ENCODE measurements around the gene LTBP1. TPM values are rescaled to one million over a fixed set of nuclear protein-coding genes. Genes with fewer than 3 reads are reported as not detected.

LTBP1 gene
- total RNA-seq, 1 experiment from 2014 or later: 28.5 TPM

GRCh38 chr2:33313039-33313438, 366.3 kb downstream of the LTBP1 start:
- H3K4me3 Mint-ChIP-seq: no peak overlapping the region
- no CpG with 5 or more reads among the region's 3 CpGs for WGBS (ENCODE audit: extremely low coverage, insufficient read length, low lambda C conversion rate)
- Histone ChIP-seq H3K4ac (ENCODE audit: low read depth, low read length) (no peak overlapping the region), H3K4me1 (ENCODE audit: insufficient read depth, low read length) (no peaks in the 10 kb centered on the region), H3K23ac (ENCODE audit: insufficient read length, low read depth, low read length) (no peak overlapping the region), H2BK15ac (ENCODE audit: low read depth, low read length) (no peak overlapping the region), H3K18ac (ENCODE audit: insufficient read length, low read depth, low read length) (no peak overlapping the region), H2AK5ac (ENCODE audit: insufficient read length, low read length) (no peak overlapping the region), H2BK120ac (ENCODE audit: low read depth, low read length, poor library complexity, severe bottlenecking) (no peak overlapping the region), H3K14ac (ENCODE audit: insufficient read depth, low read length) (no peak overlapping the region), H2BK20ac (ENCODE audit: low read depth, low read length, poor library complexity, severe bottlenecking) (no peak overlapping the region), H3K9me3 (ENCODE audit: control insufficient read depth, low read depth, low read length) (no peaks in the 10 kb centered on the region), H2AFZ (ENCODE audit: low read length) (no peak overlapping the region), H4K91ac (ENCODE audit: insufficient read length, low read depth, low read length) (no peak overlapping the region), H2BK12ac (ENCODE audit: insufficient read length, low read depth, low read length) (no peak overlapping the region), H2BK5ac (ENCODE audit: insufficient read length, low read length) (no peak overlapping the region), H3K79me1 (ENCODE audit: insufficient read depth, low read depth, low read length, poor library complexity, severe bottlenecking) (no peaks in the 10 kb centered on the region), H3K56ac (ENCODE audit: insufficient read length, low read depth, low read length) (no peak overlapping the region), H3K79me2 (ENCODE audit: insufficient read depth, low read length) (no peaks in the 10 kb centered on the region), H4K5ac (ENCODE audit: insufficient read length, low read depth, low read length) (no peak overlapping the region), H4K8ac (replicated peaks; ENCODE audit: insufficient read length, low read depth, low read length) (no peak overlapping the region), H3K27ac (ENCODE audit: insufficient read length, low read depth, low read length) (no peak overlapping the region), H3K4me2 (ENCODE audit: insufficient read depth, insufficient read length, low read length) (no peak overlapping the region), H3T11ph (ENCODE audit: low read length) (no peak overlapping the region), H3K23me2 (ENCODE audit: insufficient read length, low read depth, low read length, poor library complexity, severe bottlenecking) (no peaks in the 10 kb centered on the region), H4K20me1 (ENCODE audit: control insufficient read depth, insufficient read depth, insufficient read length) (no peaks in the 10 kb centered on the region), H3K9ac (ENCODE audit: extremely low read depth, insufficient read length, low read length) (no peak overlapping the region), H3K27me3 (ENCODE audit: insufficient read depth, low read length) (no peaks in the 10 kb centered on the region)
- no peaks in the 10 kb centered on the region for H3K36me3 Mint-ChIP-seq (ENCODE audit: insufficient read depth in 1 of 3, low read depth in 3 of 3)
- no peaks in the 10 kb centered on the region for H3K27me3 Mint-ChIP-seq (ENCODE audit: low read depth)
- no peaks in the 10 kb centered on the region for H3K4me1 Mint-ChIP-seq
- no peak for DNase-seq
- H3K27ac Mint-ChIP-seq: no peak overlapping the region
- no peaks in the 10 kb centered on the region for H3K9me3 Mint-ChIP-seq
- TF ChIP-seq CTCF (conservative IDR thresholded peaks at IDR 0.05): no peak
